Heart left ventricle (tissue), 13 donors: ENCODE results near the gene ST6GALNAC2.
"Not testable (repeated sequence)": the region's sequence is repeated elsewhere in the genome, so short reads cannot be mapped to it uniquely, and the experiment has no call there.

Experiments used
- POLR2A ChIP-seq, 2 donors: fragments of 450-650 bp; IDR thresholded peaks; one replicate each; pipeline ENCODE4 v1.6.1; 2017; ENCODE audit warnings: antibody characterized with exemption in 2 of 2, mild to moderate bottlenecking in 2 of 2, moderate library complexity in 2 of 2
- TF ChIP-seq, protein P1 (sequence below), 12 donors: fragments of 200-600 bp; sonication (generic) in 4 of 12; IDR thresholded peaks; one replicate each; pipeline versions ENCODE4 v1.5.0 to v1.8.0; 2018 to 2022; ENCODE audit warnings: antibody characterized with exemption in 12 of 12, mild to moderate bottlenecking in 5 of 12
- donor health status: ischemic (EF 13 %, LVEDD 7.1; RV severe dilation, severe dysfunction).
- donor health status: DM: no; HTN: yes; CAD: no.
- donor health status: DM: no; HTN: no; CAD: no.
- donor health status: ischemic (EF 25% LVEDD 6.9; RV normal size, moderate dysfunction).
- donor health status: ischemic (EF 25% LVEDD 5.7; RV mildly dilated, moderate dysfunction).
- donor health status: ischemic (EF 35%, LVEDD 5.7; RV mildly dilated, moderate dysfunction).
- donor health status: nonischemic (EF 11% LVEDD 7.7; RV severe dilation, severe dysfunction).
- donor health status: DM: yes; HTN: yes; CAD: no.
- donor health status: PGD.
- donor health status: ischemic (EF 29% LVEDD 5.4; RV normal size, mild dysfunction).
- donor health status: nonischemic (EF 23%, LVEDD 6.1; RV moderate dilation, normal function).

- not testable (repeated sequence) for TF ChIP-seq POLR2A (IDR thresholded peaks at IDR 0.05)
- TF ChIP-seq, protein P1, sequence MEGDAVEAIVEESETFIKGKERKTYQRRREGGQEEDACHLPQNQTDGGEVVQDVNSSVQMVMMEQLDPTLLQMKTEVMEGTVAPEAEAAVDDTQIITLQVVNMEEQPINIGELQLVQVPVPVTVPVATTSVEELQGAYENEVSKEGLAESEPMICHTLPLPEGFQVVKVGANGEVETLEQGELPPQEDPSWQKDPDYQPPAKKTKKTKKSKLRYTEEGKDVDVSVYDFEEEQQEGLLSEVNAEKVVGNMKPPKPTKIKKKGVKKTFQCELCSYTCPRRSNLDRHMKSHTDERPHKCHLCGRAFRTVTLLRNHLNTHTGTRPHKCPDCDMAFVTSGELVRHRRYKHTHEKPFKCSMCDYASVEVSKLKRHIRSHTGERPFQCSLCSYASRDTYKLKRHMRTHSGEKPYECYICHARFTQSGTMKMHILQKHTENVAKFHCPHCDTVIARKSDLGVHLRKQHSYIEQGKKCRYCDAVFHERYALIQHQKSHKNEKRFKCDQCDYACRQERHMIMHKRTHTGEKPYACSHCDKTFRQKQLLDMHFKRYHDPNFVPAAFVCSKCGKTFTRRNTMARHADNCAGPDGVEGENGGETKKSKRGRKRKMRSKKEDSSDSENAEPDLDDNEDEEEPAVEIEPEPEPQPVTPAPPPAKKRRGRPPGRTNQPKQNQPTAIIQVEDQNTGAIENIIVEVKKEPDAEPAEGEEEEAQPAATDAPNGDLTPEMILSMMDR (IDR thresholded peaks at IDR 0.05) = not testable (repeated sequence)
These were observed 28.6 kb upstream of the ST6GALNAC2 start for GRCh38 chr17:76614064-76614759.
